WERI-Rb-1 (cell line): ENCODE data around the gene TTC7B.

ENCODE experiments used
- DNase-seq: peaks from one replicate; pipeline ENCODE4 v3.0.0-alpha.2; 2020
- H3K27ac ChIP-seq: fragments of 250-450 bp; sonication (Bioruptor Pico); 2 replicates; pipeline ENCODE4 v1.5.1; 2020; ENCODE audit warnings: mild to moderate bottlenecking, moderate library complexity
- H3K27me3 ChIP-seq: fragments of 250-450 bp; sonication (Bioruptor Pico); 2 replicates; pipeline ENCODE4 v1.5.1; 2021; ENCODE audit warnings: mild to moderate bottlenecking, low read depth, moderate library complexity; ENCODE audit not compliant: insufficient read depth, severe bottlenecking
- H3K36me3 ChIP-seq: fragments of 250-450 bp; sonication (Bioruptor Pico); 2 replicates; pipeline ENCODE4 v1.5.1; 2020; ENCODE audit warnings: mild to moderate bottlenecking, moderate library complexity
- H3K4me3 ChIP-seq: 2 replicates; pipeline ENCODE4 v1.5.1; 2011; ENCODE audit warnings: low read depth, mild to moderate bottlenecking, control low read depth, low read length
- H3K9me3 ChIP-seq: fragments of 250-450 bp; sonication (Bioruptor Pico); 2 replicates; pipeline ENCODE4 v1.5.1; 2021; ENCODE audit warnings: mild to moderate bottlenecking, moderate library complexity; ENCODE audit not compliant: severe bottlenecking
- CTCF ChIP-seq: IDR thresholded peaks from 2 replicates; pipeline ENCODE4 v1.5.1; 2011; ENCODE audit warnings: low read depth, mild to moderate bottlenecking, control low read depth, inconsistent platforms, low read length

Gene TTC7B

GRCh38 chr14:90579816-90580215 lies 236.4 kb downstream of the TTC7B start:
- H3K27ac ChIP-seq: no peak overlapping the region
- H3K9me3 ChIP-seq: no peaks in the 10 kb centered on the region
- no peaks in the 10 kb centered on the region for H3K27me3 ChIP-seq
- DNase-seq: no peak
- no peak overlapping the region for H3K4me3 ChIP-seq
- no peak for TF ChIP-seq CTCF
- peaks cover 48% of the 10 kb centered on the region for H3K36me3 ChIP-seq

- no peaks in the 10 kb centered on the region for H3K9me3 ChIP-seq
- H3K4me3 ChIP-seq: no peak overlapping the region
- H3K27me3 ChIP-seq: no peaks in the 10 kb centered on the region
- H3K36me3 ChIP-seq: peaks cover 52% of the 10 kb centered on the region
- TF ChIP-seq CTCF: no peak
- DNase-seq: no peak
- H3K27ac ChIP-seq: no peak overlapping the region
Observed at GRCh38 chr14:90579088-90579487, 237.1 kb downstream of the TTC7B start.

GRCh38 chr14:90578283-90578985 lies 237.8 kb downstream of the TTC7B start:
- H3K36me3 ChIP-seq: peaks cover 55% of the 10 kb centered on the region
- DNase-seq: no peak
- no peak overlapping the region for H3K4me3 ChIP-seq

GRCh38 chr14:90577661-90578282 lies 238.5 kb downstream of the TTC7B start:
- no peaks in the 10 kb centered on the region for H3K9me3 ChIP-seq
- H3K36me3 ChIP-seq: peaks cover 59% of the 10 kb centered on the region
- H3K27me3 ChIP-seq: no peaks in the 10 kb centered on the region
- H3K4me3 ChIP-seq: no peak overlapping the region
- no peak for DNase-seq
- no peak for TF ChIP-seq CTCF
- no peak overlapping the region for H3K27ac ChIP-seq

More at GRCh38 chr14:90578283-90578985, 237.8 kb downstream of the TTC7B start:
- no peak overlapping the region for H3K27ac ChIP-seq
- no peak for TF ChIP-seq CTCF
- H3K9me3 ChIP-seq: no peaks in the 10 kb centered on the region
- no peaks in the 10 kb centered on the region for H3K27me3 ChIP-seq

- no peak for TF ChIP-seq CTCF
Observed at GRCh38 chr14:90576981-90577660, 239.1 kb downstream of the TTC7B start.

More at GRCh38 chr14:90576981-90577660, 239.1 kb downstream of the TTC7B start:
- Histone ChIP-seq H3K36me3 (peaks cover 65% of the 10 kb centered on the region), H3K9me3 (no peaks in the 10 kb centered on the region), H3K27me3 (no peaks in the 10 kb centered on the region), H3K4me3 (no peak overlapping the region), H3K27ac (no peak overlapping the region)
- DNase-seq: no peak
